Neural progenitor cell (in vitro differentiated cells): ENCODE measurements around the gene USP49. TPM values are rescaled to one million over a fixed set of nuclear protein-coding genes. Genes with fewer than 3 reads are reported as not detected.

Experiments used
- DNase-seq: peaks from one replicate; pipeline ENCODE4 v3.0.0-alpha.2; 2016; ENCODE audit warnings: low spot score
- H2AFZ ChIP-seq: fragments of 200-600 bp; sonication (generic); replicated peaks from 2 replicates; pipeline ENCODE4 v1.6.1; 2016; ENCODE audit warnings: antibody characterized with exemption
- H3F3A ChIP-seq: fragments of 200-600 bp; sonication (generic); 2 replicates; pipeline ENCODE4 v1.6.1; 2016; ENCODE audit warnings: antibody characterized with exemption, low read depth
- H3K27ac ChIP-seq: fragments of 200-600 bp; sonication (generic); 2 replicates; pipeline ENCODE4 v1.5.1; 2016; ENCODE audit warnings: mild to moderate bottlenecking
- H3K27me3 ChIP-seq: fragments of 200-600 bp; sonication (generic); 2 replicates; pipeline ENCODE4 v1.6.1; 2016; ENCODE audit warnings: mild to moderate bottlenecking, moderate library complexity
- H3K36me3 ChIP-seq: fragments of 200-600 bp; sonication (generic); 2 replicates; pipeline ENCODE4 v1.5.1; 2016
- H3K4me1 ChIP-seq: fragments of 200-600 bp; sonication (generic); 2 replicates; pipeline ENCODE4 v1.6.1; 2016; ENCODE audit warnings: mixed run types
- H3K4me2 ChIP-seq: fragments of 200-600 bp; sonication (generic); 2 replicates; pipeline ENCODE4 v1.6.1; 2016
- H3K4me3 ChIP-seq: fragments of 200-600 bp; sonication (generic); 2 replicates; pipeline ENCODE4 v1.5.1; 2016
- H3K79me2 ChIP-seq: fragments of 200-600 bp; sonication (generic); 2 replicates; pipeline ENCODE4 v1.6.1; 2016; ENCODE audit warnings: low read depth
- H3K9ac ChIP-seq: fragments of 200-600 bp; sonication (generic); 2 replicates; pipeline ENCODE4 v1.6.1; 2016
- H3K9me3 ChIP-seq: fragments of 200-600 bp; sonication (generic); 2 replicates; pipeline ENCODE4 v1.5.1; 2016; ENCODE audit warnings: low read depth
- H4K20me1 ChIP-seq: fragments of 200-600 bp; sonication (generic); 2 replicates; pipeline ENCODE4 v1.6.1; 2016; ENCODE audit warnings: low read depth
- H3K27ac Mint-ChIP-seq: 3 replicates; pipeline ENCODE4 v1.8.0; 2021; ENCODE audit warnings: mixed read lengths
- H3K27me3 Mint-ChIP-seq: 2 replicates; pipeline ENCODE4 v1.8.0; 2022; ENCODE audit warnings: low read depth, mild to moderate bottlenecking, inconsistent platforms, moderate library complexity, mixed read lengths; ENCODE audit not compliant: insufficient read depth
- H3K36me3 Mint-ChIP-seq: 3 replicates; pipeline ENCODE4 v1.8.0; 2021; ENCODE audit warnings: mixed read lengths
- H3K4me1 Mint-ChIP-seq: 3 replicates; pipeline ENCODE4 v1.8.0; 2021; ENCODE audit warnings: mixed read lengths
- H3K4me3 Mint-ChIP-seq: 3 replicates; pipeline ENCODE4 v1.8.0; 2021; ENCODE audit warnings: mild to moderate bottlenecking, moderate library complexity, mixed read lengths
- H3K9me3 Mint-ChIP-seq: 3 replicates; pipeline ENCODE4 v1.8.0; 2020; ENCODE audit warnings: mixed read lengths
- CTCF ChIP-seq: fragments of 200-600 bp; sonication (generic); IDR thresholded peaks from 2 replicates; pipeline ENCODE4 v1.5.1; 2017; ENCODE audit warnings: antibody characterized with exemption, mild to moderate bottlenecking
- EZH2 ChIP-seq: fragments of 200-600 bp; sonication (generic); IDR thresholded peaks from 2 replicates; pipeline ENCODE4 v1.6.1; 2017; ENCODE audit warnings: antibody characterized with exemption, mild to moderate bottlenecking, moderate library complexity
- EZH2phosphoT487 ChIP-seq: fragments of 200-600 bp; sonication (generic); IDR thresholded peaks from 2 replicates; pipeline ENCODE4 v1.6.1; 2017; ENCODE audit warnings: antibody characterized with exemption
- total RNA-seq: library from RNA; depleted of rRNA; stranded (reverse); fragments of >200 nt; gene quantifications from 2 replicates; pipeline ENCODE4 v1.2.3, GENCODE V29; 2015; ENCODE audit warnings: low replicate concordance

USP49 gene
- total RNA-seq, 1 donor from 2014 or later, result 25.0 TPM

DNA sequence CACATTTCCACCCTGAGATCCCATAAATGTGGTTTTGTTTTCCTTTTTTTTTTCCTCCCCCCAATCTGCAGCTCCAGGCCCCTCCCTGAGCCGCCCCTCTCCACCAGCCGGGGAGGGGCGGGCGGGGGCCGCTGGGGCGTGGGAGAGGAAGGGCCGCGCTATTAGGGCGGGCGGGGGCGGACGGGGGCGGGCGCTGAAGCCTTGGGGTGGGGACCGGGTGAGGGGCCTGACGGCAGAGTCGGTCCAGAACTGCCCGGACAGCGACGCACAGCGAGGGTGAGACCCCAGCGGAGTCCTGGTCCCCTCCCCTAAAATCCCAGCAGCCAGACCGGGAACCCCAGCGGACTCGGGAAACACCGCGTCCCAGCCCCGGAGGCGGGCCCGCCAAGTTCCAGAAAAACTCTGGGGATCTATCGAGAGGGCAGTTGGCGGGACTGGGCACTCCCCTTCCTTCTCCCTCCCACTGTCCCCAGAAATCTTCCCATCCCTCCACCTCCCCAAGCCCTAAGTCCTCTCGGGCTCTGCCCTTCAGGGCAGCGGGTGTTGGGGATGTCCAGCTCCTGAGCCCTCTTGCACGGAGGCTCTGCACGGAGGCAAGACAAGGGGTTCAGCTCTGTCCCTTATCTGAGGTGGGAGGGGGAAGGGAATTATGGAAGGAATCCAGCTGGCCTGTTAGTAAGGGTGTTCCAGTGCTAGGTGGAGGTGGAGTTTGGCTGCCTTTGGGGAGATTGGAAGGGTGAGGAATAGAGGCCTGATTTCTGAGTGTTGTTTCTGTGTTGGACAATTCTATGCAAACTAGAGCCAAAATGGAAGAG, 114.4 kb downstream of the USP49 start, which contains the start of gene PRICKLE4:
Gene PRICKLE4, plus strand, starts transcription at position 232 of the 815 bp plus-strand sequence. CDS start 2,692 bp downstream, outside the sequence.
- peaks cover 33% of the 10 kb centered on the region for H3K27me3 ChIP-seq

DNA sequence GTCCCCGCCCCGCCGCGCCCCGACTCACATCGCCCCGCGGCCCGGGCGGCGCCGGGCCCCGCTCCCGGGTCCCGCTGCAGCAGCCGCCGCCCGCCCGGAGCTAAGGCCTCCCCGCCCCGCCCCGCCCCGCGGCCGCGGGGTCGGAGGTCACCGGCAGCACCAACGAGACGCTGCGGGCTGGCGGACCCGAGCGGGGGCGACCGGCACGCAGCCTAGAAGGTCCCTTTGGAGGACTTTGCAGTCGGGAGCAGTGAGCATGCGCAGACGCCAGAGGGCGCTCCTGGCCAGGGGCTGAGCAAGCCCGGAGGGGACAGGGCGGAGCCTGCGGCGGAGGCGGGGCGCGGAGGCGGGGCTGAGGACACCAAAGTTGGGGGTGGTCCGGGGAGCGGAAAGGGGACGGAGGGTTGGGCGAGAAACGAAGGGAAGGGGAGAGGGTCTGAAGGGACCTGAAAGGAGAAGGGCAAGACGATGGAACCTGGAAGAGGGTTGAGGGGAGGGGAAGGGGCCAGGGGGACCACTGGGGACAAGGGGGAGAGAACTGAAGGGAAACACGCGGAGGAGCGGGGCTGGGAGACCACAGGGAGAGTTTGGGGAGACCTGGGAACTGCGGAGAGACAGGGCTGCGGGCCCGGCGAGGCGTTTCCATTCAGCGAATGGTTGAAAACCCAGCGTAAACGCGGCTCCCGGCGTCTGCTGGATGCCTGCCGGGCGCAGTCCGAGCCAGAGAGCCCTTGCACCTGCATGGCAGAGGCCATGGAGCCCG, 115.2 kb downstream of the USP49 start, which contains the start of gene FRS3:
Gene FRS3, minus strand, starts transcription at position 113 of the 763 bp plus-strand sequence. CDS start 2,913 bp downstream, outside the sequence.
- H3K27me3 Mint-ChIP-seq, result peaks cover 9% of the 10 kb centered on the region
- peaks cover 11% of the 10 kb centered on the region for H3K4me1 Mint-ChIP-seq
- no peak for TF ChIP-seq EZH2
- peak; percentile 97 for TF ChIP-seq CTCF
- no peak for TF ChIP-seq EZH2phosphoT487
- H3K4me1 ChIP-seq, result peaks cover 12% of the 10 kb centered on the region
- H4K20me1 ChIP-seq, result no peaks in the 10 kb centered on the region
- peak within 1 kb of the TSS; percentile 66 for H2AFZ ChIP-seq
- H3K9me3 Mint-ChIP-seq, result no peaks in the 10 kb centered on the region
- no peak within 1 kb of the TSS for H3K27ac ChIP-seq
- peaks cover 25% of the 10 kb centered on the region for H3K27me3 ChIP-seq
- H3K4me2 ChIP-seq, result peak within 1 kb of the TSS; percentile 97
- H3K36me3 ChIP-seq, result no peaks in the 10 kb centered on the region
- H3F3A ChIP-seq, result peaks cover 4% of the 10 kb centered on the region
- peak within 1 kb of the TSS; percentile 19 for H3K27ac Mint-ChIP-seq
- peak within 1 kb of the TSS; percentile 57 for H3K9ac ChIP-seq
- H3K79me2 ChIP-seq, result no peaks in the 10 kb centered on the region
- no peaks in the 10 kb centered on the region for H3K36me3 Mint-ChIP-seq
- H3K4me3 ChIP-seq, result peak within 1 kb of the TSS; percentile 84
- no peaks in the 10 kb centered on the region for H3K9me3 ChIP-seq
- peak within 1 kb of the TSS; percentile 91 for H3K4me3 Mint-ChIP-seq
- peak; percentile 98 for DNase-seq

More for the DNA sequence above, 114.4 kb downstream of the USP49 start, which contains the start of gene PRICKLE4:
- H3K4me2 ChIP-seq, result peak within 1 kb of the TSS; percentile 97
- TF ChIP-seq CTCF (no peak), EZH2 (no peak), EZH2phosphoT487 (no peak)
- peaks cover 12% of the 10 kb centered on the region for H3K4me1 ChIP-seq
- Mint-ChIP-seq H3K27ac (peak within 1 kb of the TSS; percentile 79), H3K9me3 (no peaks in the 10 kb centered on the region), H3K27me3 (peaks cover 11% of the 10 kb centered on the region), H3K36me3 (no peaks in the 10 kb centered on the region), H3K4me1 (peaks cover 12% of the 10 kb centered on the region), H3K4me3 (peak within 1 kb of the TSS; percentile 91)
- H3K36me3 ChIP-seq, result no peaks in the 10 kb centered on the region
- H3K79me2 ChIP-seq, result no peaks in the 10 kb centered on the region
- peak within 1 kb of the TSS; percentile 84 for H3K4me3 ChIP-seq
- peaks cover 11% of the 10 kb centered on the region for H3F3A ChIP-seq
- no peaks in the 10 kb centered on the region for H3K9me3 ChIP-seq
- no peak within 1 kb of the TSS for H3K27ac ChIP-seq
- peak within 1 kb of the TSS; percentile 66 for H2AFZ ChIP-seq
- no peaks in the 10 kb centered on the region for H4K20me1 ChIP-seq
- no peak within 1 kb of the TSS for H3K9ac ChIP-seq
- DNase-seq, result peak; percentile 69

GRCh38 chr6:41779336-41779735, 115.8 kb downstream of the USP49 start:
- Histone ChIP-seq H3K9ac (peak overlapping the region; percentile 57), H3K27ac (no peak overlapping the region), H3K27me3 (peaks cover 19% of the 10 kb centered on the region), H3K4me2 (peak overlapping the region; percentile 97), H3K9me3 (no peaks in the 10 kb centered on the region), H3F3A (peaks cover 4% of the 10 kb centered on the region), H4K20me1 (no peaks in the 10 kb centered on the region), H2AFZ (no peak overlapping the region), H3K79me2 (no peaks in the 10 kb centered on the region), H3K4me3 (peak overlapping the region; percentile 84), H3K36me3 (no peaks in the 10 kb centered on the region), H3K4me1 (peaks cover 12% of the 10 kb centered on the region)
- TF ChIP-seq EZH2, result no peak
- TF ChIP-seq CTCF, result no peak
- TF ChIP-seq EZH2phosphoT487, result no peak
- Mint-ChIP-seq H3K9me3 (no peaks in the 10 kb centered on the region), H3K27ac (peak overlapping the region; percentile 19), H3K36me3 (peaks cover 3% of the 10 kb centered on the region), H3K27me3 (peaks cover 8% of the 10 kb centered on the region), H3K4me1 (peaks cover 11% of the 10 kb centered on the region), H3K4me3 (peak overlapping the region; percentile 91)
- no peak for DNase-seq
